Iris pigment epithelial cell (primary cell): Measurements from ENCODE around the gene CGN.
"Not testable (repeated sequence)": the region's sequence is repeated elsewhere in the genome, so short reads cannot be mapped to it uniquely, and the experiment has no call there.

ENCODE experiments used
- DNase-seq: peaks from one replicate; pipeline ENCODE4 v3.0.0-alpha.2; 2011; ENCODE audit warnings: low read depth

CGN gene

DNA sequence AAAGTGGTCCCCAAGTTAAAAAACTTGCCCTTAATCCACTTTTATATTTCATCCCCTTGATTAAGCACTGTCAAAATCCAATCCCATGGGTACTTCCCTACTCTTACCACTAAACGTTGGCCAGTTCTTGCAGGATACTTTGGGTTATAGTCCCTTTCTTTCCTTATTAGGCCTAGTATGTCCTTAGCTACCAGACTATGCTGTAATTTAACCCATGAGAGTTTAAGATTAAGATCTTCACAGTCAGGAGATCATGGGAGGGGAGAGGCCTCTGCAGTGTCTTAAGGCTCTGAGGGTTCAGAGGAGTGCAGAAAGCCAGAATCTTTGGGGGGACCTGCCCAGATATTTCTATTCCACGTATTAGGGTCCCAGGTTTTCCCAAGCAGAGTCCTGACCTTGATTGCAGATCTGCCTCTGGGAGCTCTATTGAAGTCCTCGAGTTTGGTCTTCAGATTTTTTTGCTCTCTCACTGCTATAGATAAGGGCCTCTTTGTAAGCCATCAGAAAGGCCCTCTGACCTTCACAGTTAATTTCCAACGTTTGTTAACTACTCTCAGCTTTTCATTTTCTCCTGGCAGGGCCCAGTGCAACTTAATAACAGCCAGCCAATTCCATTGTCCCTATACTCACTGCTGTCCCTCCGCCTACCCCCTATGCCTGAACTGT lies 9.0 kb upstream of the CGN start:
- no peak for DNase-seq

DNA sequence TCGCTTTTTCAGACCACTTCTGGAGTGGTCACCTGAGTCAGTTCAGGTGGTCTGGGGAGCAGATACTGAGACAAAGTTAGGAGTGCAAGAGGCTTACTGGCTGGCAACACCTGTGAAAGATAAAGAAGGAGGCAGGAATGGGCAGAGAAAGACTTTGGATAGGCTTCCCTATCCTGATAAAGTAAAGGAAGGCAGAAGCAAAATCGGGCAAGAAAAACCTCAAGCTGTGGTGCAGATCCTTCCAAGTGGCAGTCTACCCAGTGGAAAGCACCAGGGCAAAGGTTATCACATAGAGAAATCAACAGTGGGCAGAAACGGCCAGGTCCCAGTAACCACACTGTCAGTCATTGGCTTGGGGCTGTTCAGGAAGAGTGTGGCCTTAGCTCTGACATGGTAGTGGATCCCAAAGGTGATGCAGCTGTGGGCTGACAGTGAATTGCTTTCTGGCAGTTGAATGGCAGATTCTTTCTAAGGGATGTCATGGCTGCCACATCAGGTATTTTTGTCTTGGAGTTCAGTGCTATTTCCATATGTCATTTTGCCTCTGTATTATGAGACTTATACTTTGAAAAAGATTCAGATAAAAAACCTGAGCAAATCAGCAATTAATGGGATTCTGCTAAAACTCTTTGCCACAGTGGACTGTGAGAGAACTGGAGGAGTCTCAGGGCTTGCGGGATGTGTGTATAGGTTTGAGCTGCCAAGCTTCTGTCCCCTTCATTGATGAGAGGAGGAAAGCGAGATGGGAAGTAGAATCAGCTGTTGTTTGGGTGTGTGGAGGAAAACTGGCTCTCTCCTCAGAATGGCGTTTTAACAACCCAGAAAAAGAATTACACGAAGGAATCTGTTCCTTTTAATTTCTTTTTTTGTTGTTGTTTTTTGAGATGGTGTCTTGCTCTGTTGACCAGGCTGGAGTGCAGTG lies 8.1 kb upstream of the CGN start:
- no peak for DNase-seq

DNA sequence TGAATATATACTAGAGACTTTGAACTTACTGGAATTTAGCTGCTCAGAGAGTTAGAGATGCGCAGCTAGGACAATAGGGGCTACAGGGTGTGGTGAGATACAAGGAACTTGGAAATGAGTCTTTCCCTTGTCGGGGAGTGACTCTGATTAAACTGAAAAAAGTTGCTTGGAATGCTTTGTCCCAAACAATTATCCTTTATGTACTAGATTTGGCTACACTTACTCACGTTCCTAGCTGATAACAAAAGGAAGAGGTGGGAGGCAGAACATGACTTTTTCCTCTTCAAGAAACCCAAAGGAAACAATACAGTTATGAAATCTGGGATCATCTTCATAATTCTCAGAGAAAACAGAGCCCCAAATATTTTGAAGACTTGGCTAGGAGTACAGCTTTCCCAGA lies 6.9 kb upstream of the CGN start:
- no peak for DNase-seq

DNA sequence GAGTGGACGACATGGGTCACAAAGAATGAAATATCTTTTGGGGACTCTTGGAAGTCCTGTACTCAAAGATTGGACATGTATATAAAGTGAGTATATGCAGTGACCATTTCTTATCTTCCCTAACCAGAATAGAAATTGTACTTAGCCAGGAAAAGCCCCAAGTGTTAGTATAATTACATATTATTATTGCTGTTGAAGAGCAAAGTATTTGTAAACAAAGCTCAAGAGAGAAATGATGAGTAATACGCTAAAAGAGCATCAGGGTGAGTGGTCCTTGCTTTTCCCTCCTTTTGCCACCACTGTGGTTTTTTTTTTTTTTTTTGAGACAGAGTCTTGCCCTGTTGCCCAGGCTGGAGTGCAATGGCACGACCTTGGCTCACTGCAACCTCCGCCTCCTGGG lies 6.4 kb upstream of the CGN start:
- DNase-seq: no peak

DNA sequence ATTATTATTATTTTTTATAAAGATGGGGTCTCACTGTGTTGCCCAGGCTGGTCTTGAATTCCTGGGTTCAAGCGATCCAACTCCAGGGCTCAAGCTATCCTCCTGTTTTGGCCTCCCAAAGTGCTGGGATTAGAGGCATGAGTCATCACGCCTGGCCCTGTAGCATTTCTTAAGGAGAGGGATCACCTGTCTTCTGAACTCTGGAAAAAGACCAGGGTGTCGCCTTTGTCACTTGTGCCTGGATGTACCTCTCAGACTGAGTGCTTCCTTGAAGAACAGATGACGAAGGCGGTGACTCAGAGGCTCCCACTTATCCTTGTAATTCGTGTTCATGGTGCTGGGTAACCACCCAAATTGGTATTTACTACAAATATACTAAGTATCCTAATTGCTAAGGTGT lies 2.4 kb upstream of the CGN start:
- no peak for DNase-seq

DNA sequence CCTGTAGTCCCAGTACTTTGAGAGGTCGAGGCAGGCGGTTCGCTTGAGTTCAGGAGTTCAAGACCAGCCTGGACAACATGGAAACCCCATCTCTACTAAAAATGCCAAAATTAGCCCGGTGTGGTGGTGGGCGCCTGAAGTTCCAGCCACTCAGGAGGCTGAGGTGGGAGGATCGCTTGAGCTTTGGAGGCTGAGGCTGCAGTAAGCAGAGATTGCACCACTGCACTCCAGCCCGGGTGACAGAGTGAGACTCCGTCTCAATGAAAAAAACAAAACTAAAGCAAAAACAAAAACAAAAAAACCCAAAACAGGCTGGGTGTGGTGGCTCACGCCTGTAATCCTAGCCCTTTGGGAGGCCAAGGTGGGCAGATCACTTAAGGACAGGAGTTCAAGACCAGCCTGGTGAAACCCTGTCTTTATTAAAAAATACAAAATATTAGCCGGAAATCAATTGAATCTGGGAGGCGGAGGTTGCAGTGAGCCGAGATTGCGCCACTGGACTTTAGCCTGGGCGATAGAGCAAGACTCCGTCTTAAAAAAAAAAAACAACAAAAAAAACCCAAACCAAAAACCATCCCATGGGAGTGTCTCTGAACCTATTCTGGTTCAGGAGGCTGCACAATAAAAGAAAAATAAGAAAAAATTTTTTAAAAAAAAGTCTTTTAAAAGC lies 1.7 kb upstream of the CGN start:
- no peak for DNase-seq

DNA sequence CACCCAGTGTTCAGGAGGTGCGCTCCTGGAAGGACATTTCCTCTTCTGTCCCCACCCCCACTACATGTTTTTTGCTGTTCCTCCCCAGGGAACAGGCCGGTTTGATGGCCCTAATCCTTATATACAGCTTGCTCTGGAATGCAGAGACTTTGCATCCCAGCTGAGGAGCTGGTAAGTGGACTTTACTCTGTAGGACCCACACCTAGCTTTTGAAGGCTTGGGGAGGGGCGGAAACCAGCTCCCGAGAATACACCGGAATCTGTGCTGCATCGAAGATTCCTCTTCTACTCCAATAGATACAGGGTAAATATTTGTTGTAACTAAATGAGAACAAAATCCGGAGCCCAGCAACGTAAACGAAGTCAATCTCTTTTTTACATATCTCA lies 1.2 kb upstream of the CGN start:
- DNase-seq: no peak

DNA sequence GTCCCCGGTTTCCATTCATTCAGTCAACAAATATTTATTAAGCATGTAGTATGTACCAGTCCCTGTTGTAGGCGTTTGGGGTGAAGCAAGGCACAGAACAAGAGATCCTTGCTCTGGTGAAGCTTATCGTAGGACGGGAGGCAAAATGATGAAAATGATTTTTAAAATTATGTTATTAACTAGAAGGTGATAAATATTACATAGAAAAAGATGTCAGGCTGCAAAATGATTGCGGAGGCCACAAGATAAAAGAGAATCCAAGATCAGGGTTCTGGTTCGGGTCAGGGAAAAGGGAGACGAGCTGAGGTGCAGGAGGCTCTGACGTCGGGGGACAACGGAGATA lies 602 bp upstream of the CGN start:
- DNase-seq: no peak

DNA sequence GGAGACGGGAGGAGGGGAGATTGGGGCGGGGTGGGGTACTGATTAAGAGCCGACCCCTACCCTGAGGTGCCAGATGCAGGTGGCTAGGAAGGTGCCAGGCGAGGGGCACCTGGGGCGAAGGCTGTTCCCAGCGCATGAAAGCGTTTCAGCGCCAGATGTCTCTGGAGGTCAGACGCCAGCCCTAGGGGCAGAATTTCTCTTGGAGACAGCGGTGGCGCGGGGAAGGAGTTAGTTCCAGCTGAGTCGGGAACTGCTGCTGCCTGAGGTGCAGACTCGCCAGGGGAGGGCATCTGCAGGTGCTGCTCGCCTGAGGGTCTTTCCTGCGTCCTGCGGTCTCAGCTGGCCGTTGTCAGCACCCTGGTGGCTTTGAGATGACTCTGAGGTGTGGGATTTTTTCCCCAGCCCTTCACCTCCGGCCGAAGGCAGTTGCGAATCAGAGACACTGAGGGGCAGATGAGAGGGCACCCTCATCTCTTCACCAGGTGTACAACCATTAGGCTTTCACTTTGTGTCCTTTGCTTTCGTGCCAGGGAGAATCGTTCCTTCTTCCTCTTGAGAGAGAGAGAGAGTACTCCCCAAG lies 539 bp downstream of the CGN start:
- DNase-seq: no peak

DNA sequence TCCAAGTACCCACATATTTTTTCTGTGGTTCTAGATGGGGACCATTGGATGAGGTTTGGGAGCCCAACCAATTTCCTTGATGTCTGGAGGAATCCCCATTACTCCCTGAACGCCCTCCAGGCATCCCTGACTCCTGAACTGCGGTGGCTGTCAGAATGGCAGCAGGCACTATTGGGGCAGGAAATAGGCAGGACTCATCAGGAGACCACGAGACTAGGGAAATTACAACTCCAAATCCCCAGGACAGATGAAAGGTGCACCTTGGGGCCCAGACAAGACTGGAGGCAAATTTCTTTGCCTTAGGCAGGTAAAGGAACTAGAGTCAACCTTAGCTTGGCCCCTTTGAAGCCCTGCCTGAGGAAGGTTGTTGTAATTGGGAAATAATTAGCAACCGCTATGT lies 1.1 kb downstream of the CGN start:
- no peak for DNase-seq

DNA sequence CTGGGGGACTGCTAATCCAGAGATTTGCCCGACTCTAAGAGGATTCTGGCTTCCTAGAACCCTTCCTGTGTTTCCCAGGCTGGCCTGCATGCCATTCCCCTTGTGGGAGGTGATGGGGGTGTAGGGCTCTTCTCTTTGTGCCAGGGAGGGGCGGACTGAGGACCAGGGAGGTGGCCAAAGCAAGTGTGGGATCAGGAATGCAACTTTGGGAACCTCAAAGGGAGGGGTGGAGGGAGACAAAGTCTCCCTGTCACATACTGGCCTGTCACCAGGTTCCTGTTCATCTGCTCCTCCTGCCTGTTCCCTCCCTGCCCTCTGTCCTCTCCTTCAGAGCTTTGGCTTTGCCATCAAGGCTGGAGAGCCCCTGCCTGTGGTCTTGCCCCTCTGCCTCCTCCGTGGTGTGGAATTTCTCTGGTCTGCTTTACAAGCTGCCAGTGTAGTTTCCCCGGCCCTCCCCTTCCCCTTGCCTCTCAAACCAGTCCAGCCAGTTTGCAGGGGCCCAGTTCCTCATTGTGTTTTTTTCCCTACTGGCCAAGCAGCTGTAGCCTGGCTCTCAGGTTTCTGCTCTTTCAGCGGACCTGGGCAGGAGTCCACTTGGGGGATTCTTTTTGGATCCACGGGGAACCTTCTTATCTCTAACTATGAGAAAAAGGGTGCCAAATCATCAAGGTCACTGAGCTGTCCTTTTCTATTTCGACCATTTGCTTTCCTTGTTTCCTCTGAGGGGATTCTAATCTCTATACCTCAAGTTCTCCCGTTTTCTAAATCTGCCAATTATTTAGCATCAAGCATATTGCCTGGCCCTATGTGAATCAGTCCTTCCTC lies 1.8 kb downstream of the CGN start:
- no peak for DNase-seq

DNA sequence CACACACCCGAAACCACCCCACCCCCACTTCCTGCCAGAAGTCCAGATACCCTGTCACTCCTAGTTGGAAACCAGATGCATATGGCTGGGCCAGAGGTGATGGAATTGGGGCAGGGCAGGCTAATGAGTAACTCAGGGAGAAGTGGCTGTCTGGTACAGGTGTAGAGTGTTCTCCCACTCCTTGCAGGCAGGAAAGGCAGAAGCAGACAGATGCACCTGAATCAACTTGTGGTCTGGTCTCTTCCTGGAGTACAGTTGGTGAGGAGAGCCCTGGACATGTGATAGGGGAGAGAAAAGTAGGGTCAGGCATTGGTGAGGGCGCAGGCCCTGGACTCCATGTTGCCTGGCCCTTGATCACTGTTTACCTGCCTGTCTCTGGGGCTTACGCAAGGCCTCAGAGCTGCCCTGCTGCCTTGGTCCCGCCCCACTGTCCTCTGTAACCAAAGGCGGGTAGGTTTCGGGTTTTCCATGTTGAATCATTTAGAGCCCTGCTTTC lies 2.5 kb downstream of the CGN start:
- no peak for DNase-seq

DNA sequence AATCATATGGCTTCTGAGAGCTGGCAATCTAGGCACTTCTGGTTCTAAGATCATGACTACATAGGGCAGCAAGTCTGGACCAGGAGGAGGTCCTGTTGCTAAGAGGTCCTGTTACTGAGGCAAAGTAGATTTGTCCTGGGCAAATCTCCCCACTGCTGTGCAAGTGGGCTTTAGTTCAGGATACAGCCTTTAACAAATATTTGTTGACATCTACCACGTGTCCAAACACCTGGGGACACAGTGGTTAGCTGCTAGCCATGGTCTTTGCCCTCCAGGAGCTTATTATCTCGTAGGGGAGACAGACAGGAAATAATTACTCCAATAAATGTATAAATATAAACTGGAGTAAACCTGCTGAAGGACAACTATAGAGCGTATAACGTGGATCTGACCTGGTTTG lies 3.2 kb downstream of the CGN start:
- DNase-seq: no peak

DNA sequence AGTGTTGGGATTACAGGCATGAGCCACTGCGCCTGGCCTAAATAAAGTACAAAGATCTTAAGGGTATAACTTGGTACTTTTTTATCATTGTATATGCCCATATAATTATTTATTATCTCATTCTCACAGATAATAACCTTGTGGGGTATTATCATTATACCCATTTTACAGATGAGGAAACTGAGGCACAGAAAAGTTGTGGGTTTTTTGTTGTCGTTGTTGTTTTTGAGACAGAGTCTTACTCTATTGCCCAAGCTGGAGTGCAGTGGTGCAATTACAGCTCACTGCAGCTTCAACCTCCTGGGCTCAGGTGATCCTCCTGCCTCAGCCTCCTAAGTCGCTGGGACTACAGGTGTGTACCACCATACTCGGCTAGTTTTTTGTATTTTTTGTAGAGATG lies 4.1 kb downstream of the CGN start:
- DNase-seq: no peak

DNA sequence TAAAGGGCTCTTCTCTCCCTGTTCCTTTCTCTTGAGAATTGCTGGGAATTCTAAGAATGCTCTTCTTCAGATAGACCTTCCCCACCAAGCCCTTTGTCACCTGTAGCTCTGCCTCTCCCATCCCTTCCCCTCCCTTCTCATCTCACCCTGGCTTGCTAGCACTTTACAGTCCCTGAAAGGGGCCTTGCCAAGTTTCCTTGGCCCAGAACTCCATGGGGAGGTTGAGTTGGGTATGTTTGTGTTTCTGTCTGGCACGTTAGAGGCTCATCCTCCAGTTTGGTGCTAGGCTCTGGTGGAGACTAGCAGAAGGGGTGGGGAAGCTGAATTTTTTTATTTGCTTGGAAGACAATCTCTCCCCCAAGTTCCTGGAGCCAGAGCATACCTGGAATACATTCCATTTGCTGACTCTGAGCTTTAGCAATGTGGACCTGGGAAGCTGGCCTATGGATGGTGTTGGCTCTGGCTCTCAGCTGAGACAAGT lies 4.9 kb downstream of the CGN start:
- DNase-seq: no peak

DNA sequence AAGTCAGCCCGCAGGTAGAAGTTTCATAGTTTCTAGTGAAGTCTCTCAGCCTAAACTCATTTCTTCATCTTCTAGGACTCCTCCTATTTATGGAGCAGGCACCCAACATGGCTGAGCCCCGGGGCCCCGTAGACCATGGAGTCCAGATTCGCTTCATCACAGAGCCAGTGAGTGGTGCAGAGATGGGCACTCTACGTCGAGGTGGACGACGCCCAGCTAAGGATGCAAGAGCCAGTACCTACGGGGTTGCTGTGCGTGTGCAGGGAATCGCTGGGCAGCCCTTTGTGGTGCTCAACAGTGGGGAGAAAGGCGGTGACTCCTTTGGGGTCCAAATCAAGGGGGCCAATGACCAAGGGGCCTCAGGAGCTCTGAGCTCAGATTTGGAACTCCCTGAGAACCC lies 7.2 kb downstream of the CGN start:
- DNase-seq: no peak

DNA sequence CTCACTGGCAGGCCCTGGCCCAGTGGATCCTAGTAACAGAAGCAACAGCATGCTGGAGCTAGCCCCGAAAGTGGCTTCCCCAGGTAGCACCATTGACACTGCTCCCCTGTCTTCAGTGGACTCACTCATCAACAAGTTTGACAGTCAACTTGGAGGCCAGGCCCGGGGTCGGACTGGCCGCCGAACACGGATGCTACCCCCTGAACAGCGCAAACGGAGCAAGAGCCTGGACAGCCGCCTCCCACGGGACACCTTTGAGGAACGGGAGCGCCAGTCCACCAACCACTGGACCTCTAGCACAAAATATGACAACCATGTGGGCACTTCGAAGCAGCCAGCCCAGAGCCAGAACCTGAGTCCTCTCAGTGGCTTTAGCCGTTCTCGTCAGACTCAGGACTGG lies 7.7 kb downstream of the CGN start:
- DNase-seq: no peak

DNA sequence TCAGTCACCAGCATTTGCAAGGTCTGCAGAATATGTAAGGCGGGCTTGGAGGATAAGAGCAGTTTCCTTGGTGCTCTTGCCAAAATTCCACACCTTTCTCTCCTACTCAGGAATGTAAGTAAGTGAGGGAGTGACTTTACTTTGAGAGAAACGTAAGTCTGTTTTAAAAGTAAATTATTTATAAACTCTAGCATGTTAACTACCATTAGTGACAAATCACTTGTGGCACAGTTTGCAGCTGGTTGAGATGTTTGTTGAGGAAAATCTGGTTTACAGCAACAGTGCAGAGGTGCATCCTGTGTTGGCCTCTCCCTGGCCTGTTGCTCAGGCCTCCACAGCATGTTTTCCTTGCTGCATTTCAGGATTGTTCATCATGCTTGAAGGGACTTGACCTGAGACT lies 8.5 kb downstream of the CGN start:
- no peak for DNase-seq

DNA sequence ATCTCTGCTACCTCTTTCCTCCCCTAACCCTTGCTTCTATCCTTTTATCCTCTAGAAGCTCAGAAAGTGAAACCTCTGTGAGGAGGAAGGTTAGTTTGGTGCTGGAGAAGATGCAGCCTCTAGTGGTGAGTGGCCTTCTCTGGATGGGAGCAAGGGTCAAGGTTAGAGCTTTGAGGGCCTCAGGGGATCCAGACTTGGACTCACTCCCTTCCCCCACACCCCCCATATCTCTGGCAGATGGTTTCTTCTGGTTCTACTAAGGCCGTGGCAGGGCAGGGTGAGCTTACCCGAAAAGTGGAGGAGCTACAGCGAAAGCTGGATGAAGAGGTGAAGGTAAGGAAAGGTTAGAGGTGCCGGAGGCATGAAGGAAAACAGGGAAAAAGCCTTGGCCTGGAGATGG lies 9.2 kb downstream of the CGN start:
- DNase-seq: no peak

DNA sequence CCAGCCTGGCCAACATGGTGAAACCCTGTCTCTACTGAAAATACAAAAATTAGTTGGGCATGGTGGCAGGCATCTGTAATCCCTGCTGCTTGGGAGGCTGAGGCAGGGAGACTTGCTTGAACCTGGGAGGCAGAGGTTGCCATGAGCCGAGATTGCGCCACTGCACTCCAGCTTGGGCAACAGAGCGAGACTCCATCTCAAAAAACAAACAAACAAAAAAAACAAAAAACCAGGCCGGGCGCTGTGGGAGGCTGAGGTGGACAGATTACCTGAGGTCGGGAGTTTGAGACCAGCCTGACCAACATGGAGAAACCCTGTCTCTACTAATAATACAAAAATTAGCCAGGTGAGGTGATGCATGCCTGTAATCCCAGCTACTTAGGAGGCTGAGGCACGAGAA lies 11.2 kb downstream of the CGN start:
- not testable (repeated sequence) for DNase-seq

DNA sequence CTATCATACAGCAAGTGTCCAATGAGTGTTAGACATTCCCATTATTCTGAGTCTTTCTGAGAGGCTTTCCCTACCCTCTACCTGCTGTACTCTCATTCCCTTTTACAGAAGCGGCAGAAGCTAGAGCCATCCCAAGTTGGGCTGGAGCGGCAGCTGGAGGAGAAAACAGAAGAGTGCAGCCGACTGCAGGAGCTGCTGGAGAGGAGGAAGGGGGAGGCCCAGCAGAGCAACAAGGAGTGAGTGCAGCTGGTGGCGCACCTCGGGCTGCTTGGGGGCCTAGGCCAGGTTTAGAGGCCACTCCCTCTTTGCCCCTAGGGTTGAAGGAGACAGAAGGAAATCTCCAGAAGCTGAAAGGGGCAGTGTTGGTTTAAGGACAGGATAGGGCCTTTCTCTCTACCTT lies 12.1 kb downstream of the CGN start:
- no peak for DNase-seq

DNA sequence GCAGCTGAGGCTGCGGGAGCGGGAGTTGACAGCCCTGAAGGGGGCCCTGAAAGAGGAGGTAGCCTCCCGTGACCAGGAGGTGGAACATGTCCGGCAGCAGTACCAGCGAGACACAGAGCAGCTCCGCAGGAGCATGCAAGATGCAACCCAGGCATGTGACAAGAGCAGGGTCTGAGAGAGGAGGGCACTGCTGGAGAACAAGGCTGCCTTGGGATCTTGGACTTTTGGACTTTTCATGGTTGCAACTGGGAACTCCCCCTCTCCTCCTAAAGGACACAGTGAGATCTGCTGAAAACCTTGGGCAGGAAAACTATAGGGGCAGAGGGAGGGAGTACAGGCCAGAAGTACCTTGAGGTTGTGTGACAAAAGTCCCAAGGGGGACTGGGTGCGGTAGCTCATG lies 13.5 kb downstream of the CGN start:
- no peak for DNase-seq
